Vagina (tissue), 2 donors: ENCODE measurements around the gene CHN1. TPM values are rescaled to one million over a fixed set of nuclear protein-coding genes. Genes with fewer than 3 reads are reported as not detected.

Source experiments
- DNase-seq, 2 donors: peaks; one replicate each; pipeline ENCODE4 v3.0.0-alpha.2; 2017; ENCODE audit errors: extremely low spot score in 2 of 2
- H3K27ac ChIP-seq: fragments of 200-600 bp; sonication (generic); one replicate; pipeline ENCODE4 v1.5.1; 2019
- H3K27me3 ChIP-seq: fragments of 200-600 bp; sonication (generic); one replicate; pipeline ENCODE4 v1.5.1; 2019
- H3K36me3 ChIP-seq, 2 donors: fragments of 200-600 bp; sonication (generic); one replicate each; pipeline ENCODE4 v1.5.1; 2017 to 2019
- H3K4me1 ChIP-seq: fragments of 200-600 bp; sonication (generic); one replicate; pipeline ENCODE4 v1.5.1; 2019
- H3K4me3 ChIP-seq, 2 donors: fragments of 200-600 bp; sonication (generic); 1 replicate in 1 of 2; 2 replicates in 1 of 2; pipeline ENCODE4 v1.5.1; 2016 to 2019
- H3K9me3 ChIP-seq: fragments of 200-600 bp; sonication (generic); one replicate; pipeline ENCODE4 v1.5.1; 2019
- POLR2A ChIP-seq, 2 donors: fragments of 450-650 bp; IDR thresholded peaks; one replicate each; pipeline ENCODE4 v1.6.1; 2017; ENCODE audit warnings: antibody characterized with exemption in 2 of 2, mild to moderate bottlenecking in 2 of 2, moderate library complexity in 2 of 2
- POLR2AphosphoS5 ChIP-seq, 2 donors: sonication (generic); formaldehyde crosslinking; IDR thresholded peaks; one replicate each; pipeline ENCODE4 v1.9.0; 2017; ENCODE audit warnings: antibody characterized with exemption in 2 of 2, mild to moderate bottlenecking in 2 of 2, low read depth in 1 of 2; ENCODE audit not compliant: insufficient read depth in 1 of 2
- intact Hi-C: fragments of 100-400 bp; cut with DNase I; formaldehyde crosslinking; loops from one replicate; pipeline ENCODE4 v1.15.1; 2023
- total RNA-seq: library from RNA; depleted of rRNA; stranded (reverse); fragments of >200 nt; gene quantifications from one replicate; pipeline ENCODE4 v1.2.3, GENCODE V29; 2016
- TF ChIP-seq, protein P1 (sequence below), 3 experiments: fragments of 450-650 bp in 2 of 3; fragments of 200-600 bp in 1 of 3; sonication (generic) in 1 of 3; IDR thresholded peaks; one replicate each; pipeline ENCODE4 v1.5.1; 2017 to 2019; ENCODE audit warnings: antibody characterized with exemption in 3 of 3, mild to moderate bottlenecking in 2 of 3, moderate library complexity in 2 of 3

CHN1 gene
- total RNA-seq, 1 donor from 2014 or later, result 9.6 TPM

DNA sequence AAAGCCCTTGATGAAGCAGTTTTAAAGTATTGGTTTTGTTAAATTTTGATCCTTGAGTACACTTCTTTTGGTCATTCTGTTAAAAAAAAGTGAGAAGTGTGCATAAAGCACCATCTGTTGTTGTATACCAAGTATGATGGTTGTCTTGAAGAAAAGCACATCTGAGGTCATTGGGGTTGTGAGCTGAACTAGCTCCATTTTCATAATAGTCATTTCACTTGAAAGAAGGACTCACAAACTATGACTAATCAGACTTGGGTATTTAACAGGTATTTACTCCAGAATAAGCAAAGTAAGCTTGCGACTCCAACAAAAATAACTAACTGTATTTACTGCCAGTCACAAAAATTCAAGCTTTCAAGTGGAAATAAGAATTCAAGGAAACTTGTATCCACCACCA lies 35.1 kb downstream of the CHN1 start:
- no peaks in the 10 kb centered on the region for H3K9me3 ChIP-seq
- intact Hi-C loops, result no loop called here
- no peaks in the 10 kb centered on the region for H3K4me1 ChIP-seq
- no peak overlapping the region for H3K4me3 ChIP-seq
- H3K27ac ChIP-seq, result no peak overlapping the region
- TF ChIP-seq, protein P1, sequence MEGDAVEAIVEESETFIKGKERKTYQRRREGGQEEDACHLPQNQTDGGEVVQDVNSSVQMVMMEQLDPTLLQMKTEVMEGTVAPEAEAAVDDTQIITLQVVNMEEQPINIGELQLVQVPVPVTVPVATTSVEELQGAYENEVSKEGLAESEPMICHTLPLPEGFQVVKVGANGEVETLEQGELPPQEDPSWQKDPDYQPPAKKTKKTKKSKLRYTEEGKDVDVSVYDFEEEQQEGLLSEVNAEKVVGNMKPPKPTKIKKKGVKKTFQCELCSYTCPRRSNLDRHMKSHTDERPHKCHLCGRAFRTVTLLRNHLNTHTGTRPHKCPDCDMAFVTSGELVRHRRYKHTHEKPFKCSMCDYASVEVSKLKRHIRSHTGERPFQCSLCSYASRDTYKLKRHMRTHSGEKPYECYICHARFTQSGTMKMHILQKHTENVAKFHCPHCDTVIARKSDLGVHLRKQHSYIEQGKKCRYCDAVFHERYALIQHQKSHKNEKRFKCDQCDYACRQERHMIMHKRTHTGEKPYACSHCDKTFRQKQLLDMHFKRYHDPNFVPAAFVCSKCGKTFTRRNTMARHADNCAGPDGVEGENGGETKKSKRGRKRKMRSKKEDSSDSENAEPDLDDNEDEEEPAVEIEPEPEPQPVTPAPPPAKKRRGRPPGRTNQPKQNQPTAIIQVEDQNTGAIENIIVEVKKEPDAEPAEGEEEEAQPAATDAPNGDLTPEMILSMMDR (IDR thresholded peaks at IDR 0.05), result no peak
- TF ChIP-seq POLR2A (IDR thresholded peaks at IDR 0.05), result no peak
- no peaks in the 10 kb centered on the region for H3K36me3 ChIP-seq
- no peaks in the 10 kb centered on the region for H3K27me3 ChIP-seq
- no peak for DNase-seq

DNA sequence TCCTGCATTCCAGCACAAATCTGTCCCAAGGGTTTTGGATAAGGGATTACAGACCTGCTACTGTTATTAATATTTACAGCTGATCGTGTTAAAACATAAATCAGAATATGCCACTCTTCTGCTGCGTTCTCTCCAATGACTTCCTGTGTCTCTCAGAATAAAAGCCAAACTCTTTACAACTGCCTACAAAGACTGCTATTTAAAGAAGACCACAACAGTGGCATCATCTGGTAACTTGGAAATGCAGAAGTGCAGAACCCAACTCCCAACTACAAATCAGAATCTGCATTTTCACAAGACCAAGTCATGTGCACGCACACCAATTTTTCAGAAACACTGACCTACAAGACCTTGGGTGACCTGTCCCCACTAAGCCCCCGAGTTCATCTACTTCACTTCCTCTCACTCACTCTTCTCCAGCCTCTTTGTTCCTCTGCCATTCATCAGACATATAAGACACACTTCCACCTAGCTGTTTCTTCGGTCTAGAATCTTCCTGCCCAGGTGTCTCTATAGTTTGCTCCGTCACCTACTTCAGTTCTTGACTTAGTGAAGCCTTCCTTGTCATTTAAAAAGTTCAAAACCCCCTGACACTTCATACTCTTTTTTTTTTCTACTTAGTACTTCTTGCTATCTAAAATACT lies 36.0 kb downstream of the CHN1 start:
- intact Hi-C loops, result no loop called here
- no peaks in the 10 kb centered on the region for H3K27me3 ChIP-seq
- no peaks in the 10 kb centered on the region for H3K4me1 ChIP-seq
- TF ChIP-seq, protein P1 (IDR thresholded peaks at IDR 0.05), result no peak
- no peak for TF ChIP-seq POLR2A (IDR thresholded peaks at IDR 0.05)
- TF ChIP-seq POLR2AphosphoS5 (IDR thresholded peaks at IDR 0.05; ENCODE audit: insufficient read depth in 1 of 2, low read depth in 1 of 2), result no peak
- DNase-seq, result no peak
- H3K36me3 ChIP-seq, result no peaks in the 10 kb centered on the region
- no peaks in the 10 kb centered on the region for H3K9me3 ChIP-seq
- H3K27ac ChIP-seq, result no peak overlapping the region
- H3K4me3 ChIP-seq, result no peak overlapping the region

DNA sequence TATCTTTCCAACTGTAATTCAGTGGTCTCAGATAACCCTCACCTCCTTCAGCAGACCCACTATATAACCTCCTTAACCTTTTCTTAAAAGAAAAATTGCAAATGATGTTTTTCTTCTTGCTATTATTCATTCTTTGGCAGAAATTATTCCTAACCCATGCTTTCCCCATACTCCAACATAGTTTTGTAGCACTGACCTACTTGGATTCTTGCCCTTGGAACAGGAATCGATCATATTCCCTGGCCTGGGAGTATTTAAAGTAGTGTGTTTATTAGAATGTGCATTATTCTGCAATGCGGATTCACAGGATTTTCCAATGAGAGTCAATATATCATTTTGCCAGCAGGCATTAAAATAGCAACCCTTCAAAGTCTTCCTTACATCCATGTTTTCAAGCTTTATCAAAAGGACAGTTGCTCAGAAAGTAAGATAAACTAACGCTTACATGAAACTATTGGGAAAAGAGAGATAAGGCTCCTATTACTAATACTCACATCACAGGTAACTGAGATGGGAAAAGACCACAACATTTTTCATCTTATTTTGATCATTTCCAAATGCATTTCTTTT lies 37.4 kb downstream of the CHN1 start:
- Histone ChIP-seq H3K9me3 (no peaks in the 10 kb centered on the region), H3K4me1 (no peaks in the 10 kb centered on the region), H3K36me3 (no peaks in the 10 kb centered on the region), H3K27me3 (no peaks in the 10 kb centered on the region), H3K27ac (no peak overlapping the region), H3K4me3 (no peak overlapping the region)
- TF ChIP-seq POLR2A (IDR thresholded peaks at IDR 0.05), result no peak
- TF ChIP-seq, protein P1 (IDR thresholded peaks at IDR 0.05), result no peak
- TF ChIP-seq POLR2AphosphoS5 (IDR thresholded peaks at IDR 0.05; ENCODE audit: insufficient read depth in 1 of 2, low read depth in 1 of 2), result no peak
- intact Hi-C loops, result no loop called here
- DNase-seq, result no peak

DNA sequence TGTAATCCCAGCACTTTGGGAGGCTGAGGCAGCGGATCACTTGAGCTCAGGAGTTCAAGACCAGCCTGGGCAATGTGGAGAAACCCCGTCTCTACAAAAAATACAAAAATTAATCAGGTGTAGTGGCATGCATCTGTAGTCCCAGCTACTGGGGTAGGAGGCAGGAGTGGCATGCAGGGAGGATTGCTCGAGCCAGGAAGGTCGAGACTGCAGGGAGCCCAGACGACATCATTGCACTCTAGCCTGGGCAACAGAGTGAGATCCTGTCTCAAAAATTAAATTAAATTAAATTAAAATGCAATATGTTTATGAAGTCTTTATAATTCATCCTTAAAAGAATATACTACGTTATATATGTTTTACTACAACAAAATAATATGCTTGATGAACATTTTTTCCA lies 38.1 kb downstream of the CHN1 start:
- TF ChIP-seq POLR2A (IDR thresholded peaks at IDR 0.05) (no peak), POLR2AphosphoS5 (IDR thresholded peaks at IDR 0.05; ENCODE audit: insufficient read depth in 1 of 2, low read depth in 1 of 2) (no peak)
- TF ChIP-seq, protein P1 (IDR thresholded peaks at IDR 0.05), result no peak
- intact Hi-C loops, result no loop called here
- H3K27ac ChIP-seq, result no peak overlapping the region

DNA sequence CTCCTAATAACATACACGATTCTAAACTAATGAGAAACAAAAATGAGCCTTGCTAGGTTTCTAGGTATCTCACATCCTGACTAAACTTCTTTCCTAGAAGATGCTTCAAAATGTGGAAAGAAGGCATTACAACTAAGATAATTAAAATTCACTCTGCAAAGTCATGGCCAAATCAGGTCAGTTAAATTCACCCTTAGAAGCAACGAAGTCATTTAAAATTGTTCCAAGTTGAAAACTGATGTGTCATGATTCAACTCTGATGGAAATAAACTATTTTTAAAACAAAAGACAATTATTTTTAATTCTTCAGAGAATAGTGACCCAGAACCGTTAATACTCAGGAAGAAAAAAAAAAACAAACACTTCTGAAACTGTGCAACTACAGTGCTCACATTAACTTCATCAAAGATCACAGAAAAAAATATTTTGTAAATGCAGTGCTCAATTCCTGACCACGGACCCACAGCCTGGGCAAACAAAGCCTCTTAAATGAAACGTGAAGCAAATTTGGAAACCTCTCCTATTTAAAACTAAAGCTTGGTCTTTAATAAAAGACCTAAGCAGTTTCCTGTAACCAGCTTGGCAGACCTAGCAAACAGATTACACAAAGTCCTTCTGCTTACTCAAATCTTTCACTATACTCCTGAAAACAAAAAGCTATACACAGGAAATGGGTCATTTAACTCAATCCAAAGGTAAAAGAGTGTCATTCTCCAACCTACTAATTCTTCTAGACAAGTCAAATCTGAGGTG lies 39.0 kb downstream of the CHN1 start:
- H3K4me3 ChIP-seq, result no peak overlapping the region
- no peaks in the 10 kb centered on the region for H3K9me3 ChIP-seq
- no peaks in the 10 kb centered on the region for H3K27me3 ChIP-seq
- DNase-seq, result no peak
- intact Hi-C loops, result no loop called here
- peak overlapping the region; percentile 27 for H3K27ac ChIP-seq
- no peaks in the 10 kb centered on the region for H3K4me1 ChIP-seq
- H3K36me3 ChIP-seq, result no peaks in the 10 kb centered on the region
- TF ChIP-seq POLR2AphosphoS5 (IDR thresholded peaks at IDR 0.05; ENCODE audit: insufficient read depth in 1 of 2, low read depth in 1 of 2) (no peak), POLR2A (IDR thresholded peaks at IDR 0.05) (no peak)

More for the DNA sequence above, 38.1 kb downstream of the CHN1 start:
- Histone ChIP-seq H3K27me3 (no peaks in the 10 kb centered on the region), H3K4me3 (no peak overlapping the region), H3K4me1 (no peaks in the 10 kb centered on the region), H3K36me3 (no peaks in the 10 kb centered on the region), H3K9me3 (no peaks in the 10 kb centered on the region)
- DNase-seq, result no peak
